ENCODE measurements around the gene BIN1. TPM values are rescaled to one million over a fixed set of nuclear protein-coding genes. Genes with fewer than 3 reads are reported as not detected.

The BIN1 gene
- total RNA-seq, 1 experiment from 2014 or later: 198 TPM

- intact Hi-C loops (cut with micrococcal nuclease; ENCODE audit: unreplicated experiment): loop anchor here (2.0 to 5.0 kb wide), 2 partner anchors 16 to 88 kb away; no protein-coding TSS in a partner anchor
- ChIA-PET POLR2A (no interaction called here), CTCF (interaction anchor here (1.4 to 1.7 kb wide), 3 partner anchors 78 to 128 kb away, joined by 3 to 6 read pairs (median 6); no protein-coding TSS in a partner anchor)
- Histone ChIP-seq H3K9me3 (no peaks in the 10 kb centered on the region), H3K4me3 (ENCODE audit: low read depth, low read length) (no peak overlapping the region), H3K27me3 (replicated peaks; ENCODE audit: control insufficient read depth, insufficient read depth, low read length) (no peaks in the 10 kb centered on the region), H3K36me3 (ENCODE audit: control insufficient read depth, insufficient read depth, low read length) (peaks cover 8% of the 10 kb centered on the region), H3K4me1 (peaks cover 23% of the 10 kb centered on the region)
- Mint-ChIP-seq H3K4me3 (ENCODE audit: unreplicated experiment) (no peak overlapping the region), H3K36me3 (ENCODE audit: insufficient read depth, unreplicated experiment) (peaks cover 69% of the 10 kb centered on the region), H3K4me1 (ENCODE audit: low read depth, unreplicated experiment) (peaks cover 6% of the 10 kb centered on the region), H3K27ac (ENCODE audit: unreplicated experiment) (no peak overlapping the region), H3K9me3 (ENCODE audit: unreplicated experiment) (no peaks in the 10 kb centered on the region), H3K27me3 (ENCODE audit: insufficient read depth, unreplicated experiment) (no peaks in the 10 kb centered on the region)
- BruUV-seq (replicated peaks): no TSS peak
- DNase-seq: no peak
- TF ChIP-seq CTCF (IDR thresholded peaks at IDR 0.05; ENCODE audit: insufficient read depth in 1 of 2, low read depth in 1 of 2, low read length in 1 of 2, severe bottlenecking in 1 of 2, unreplicated experiment in 1 of 2): no peak
Observed at GRCh38 chr2:127069003-127069402, 38.0 kb downstream of the BIN1 start.

GRCh38 chr2:127068351-127068741 lies 38.6 kb downstream of the BIN1 start:
- Mint-ChIP-seq H3K27me3 (ENCODE audit: insufficient read depth, unreplicated experiment) (no peaks in the 10 kb centered on the region), H3K27ac (ENCODE audit: unreplicated experiment) (peak overlapping the region; percentile 76)
- intact Hi-C loops (cut with micrococcal nuclease; ENCODE audit: unreplicated experiment): loop anchor here (1.0 to 5.0 kb wide), 6 partner anchors 16 to 106 kb away; partner anchors contain the start of gene BIN1

More at GRCh38 chr2:127068351-127068741, 38.6 kb downstream of the BIN1 start:
- peaks cover 70% of the 10 kb centered on the region for H3K36me3 Mint-ChIP-seq (ENCODE audit: insufficient read depth, unreplicated experiment)
- no peaks in the 10 kb centered on the region for H3K9me3 Mint-ChIP-seq (ENCODE audit: unreplicated experiment)
- no peaks in the 10 kb centered on the region for H3K9me3 ChIP-seq
- no TSS peak for BruUV-seq (replicated peaks)
- no peak overlapping the region for H3K4me3 ChIP-seq (ENCODE audit: low read depth, low read length)
- peaks cover 8% of the 10 kb centered on the region for H3K36me3 ChIP-seq (ENCODE audit: control insufficient read depth, insufficient read depth, low read length)
- H3K4me1 Mint-ChIP-seq (ENCODE audit: low read depth, unreplicated experiment): peaks cover 6% of the 10 kb centered on the region
- no peak for TF ChIP-seq CTCF (IDR thresholded peaks at IDR 0.05; ENCODE audit: insufficient read depth in 1 of 2, low read depth in 1 of 2, low read length in 1 of 2, severe bottlenecking in 1 of 2, unreplicated experiment in 1 of 2)
- ChIA-PET POLR2A (no interaction called here), CTCF (interaction anchor here (0.7 to 1.7 kb wide), 21 partner anchors 9 to 129 kb away, joined by 3 to 12 read pairs (median 6); partner anchors contain the start of gene BIN1)
- H3K27me3 ChIP-seq (replicated peaks; ENCODE audit: control insufficient read depth, insufficient read depth, low read length): no peaks in the 10 kb centered on the region
- no peak overlapping the region for H3K4me3 Mint-ChIP-seq (ENCODE audit: unreplicated experiment)
- H3K4me1 ChIP-seq: peaks cover 24% of the 10 kb centered on the region
- DNase-seq: no peak

All from Caco-2 (cell line).